Naive thymus-derived CD4-positive, alpha-beta T cell (primary cell): ENCODE measurements around the gene SIL1. TPM values are rescaled to one million over a fixed set of nuclear protein-coding genes. Genes with fewer than 3 reads are reported as not detected.
"Not testable (repeated sequence)": the region's sequence is repeated elsewhere in the genome, so short reads cannot be mapped to it uniquely, and the experiment has no call there.

Source experiments
- ATAC-seq: fragments of 150-1000 bp; cut with Tn5 transposase; 2 replicates; pipeline ENCODE4 v1.10.0; 2021; ENCODE audit warnings: mild to moderate bottlenecking, moderate library complexity
- CTCF ChIA-PET: fragments of 350-600 bp; sonication (Branson Sonifier 250); formaldehyde crosslinking; loops from one replicate; lab custom pipeline; 2021; ENCODE audit warnings: antibody characterized with exemption; lab: Charles Lee
- POLR2A ChIA-PET: fragments of 350-600 bp; sonication (Branson Sonifier 250); formaldehyde crosslinking; loops from one replicate; lab custom pipeline; 2021; ENCODE audit warnings: antibody characterized with exemption, inconsistent platforms; lab: Charles Lee
- DNase-seq, 9 donors: peaks; one replicate each; pipeline versions ENCODE4 v3.0.0 to v3.0.0-alpha.2; 2020 to 2022; ENCODE audit warnings: mixed read lengths in 1 of 9
- H3K27ac ChIP-seq: one replicate; pipeline ENCODE4 v1.7.0; 2013; ENCODE audit warnings: mild to moderate bottlenecking, low read depth, low read length, moderate library complexity
- H3K27me3 ChIP-seq, 2 donors: one replicate each; pipeline ENCODE4 v1.7.0; 2013; ENCODE audit warnings: low read length in 2 of 2, mild to moderate bottlenecking in 2 of 2, moderate library complexity in 2 of 2; ENCODE audit not compliant: control insufficient read depth in 2 of 2, insufficient read depth in 2 of 2
- H3K36me3 ChIP-seq, 3 experiments: 1 replicate in 2 of 3; 2 replicates in 1 of 3; pipeline ENCODE4 v1.7.0; 2013; ENCODE audit warnings: low read length in 3 of 3, mild to moderate bottlenecking in 3 of 3, moderate library complexity in 1 of 3; ENCODE audit not compliant: insufficient read depth in 3 of 3, control insufficient read depth in 2 of 3
- H3K4me1 ChIP-seq, 2 donors: one replicate each; pipeline ENCODE4 v1.7.0; 2013; ENCODE audit warnings: low read length in 2 of 2, mild to moderate bottlenecking in 2 of 2, moderate library complexity in 1 of 2; ENCODE audit not compliant: control insufficient read depth in 2 of 2, insufficient read depth in 2 of 2
- H3K4me3 ChIP-seq: 2 replicates; pipeline ENCODE4 v1.7.0; 2013; ENCODE audit warnings: mild to moderate bottlenecking, low read length
- H3K9me3 ChIP-seq, 3 experiments: 1 replicate in 2 of 3; 2 replicates in 1 of 3; pipeline ENCODE4 v1.7.0; 2013; ENCODE audit warnings: low read length in 3 of 3; ENCODE audit not compliant: control insufficient read depth in 2 of 3
- H3K27ac Mint-ChIP-seq, 9 donors: one replicate each; pipeline ENCODE4 v1.8.0; 2020 to 2022; ENCODE audit warnings: mixed read lengths in 9 of 9, mild to moderate bottlenecking in 8 of 9, moderate library complexity in 5 of 9, inconsistent platforms in 2 of 9
- H3K27me3 Mint-ChIP-seq, 5 donors: one replicate each; pipeline ENCODE4 v1.8.0; 2021 to 2022; ENCODE audit warnings: mixed read lengths in 5 of 5, mild to moderate bottlenecking in 1 of 5
- H3K36me3 Mint-ChIP-seq, 5 donors: one replicate each; pipeline ENCODE4 v1.8.0; 2020 to 2022; ENCODE audit warnings: mixed read lengths in 5 of 5, mild to moderate bottlenecking in 3 of 5, inconsistent platforms in 1 of 5
- H3K4me1 Mint-ChIP-seq, 7 donors: one replicate each; pipeline ENCODE4 v1.8.0; 2020 to 2022; ENCODE audit warnings: mixed read lengths in 7 of 7, mild to moderate bottlenecking in 3 of 7, inconsistent platforms in 1 of 7
- H3K4me3 Mint-ChIP-seq, 10 donors: one replicate each; pipeline ENCODE4 v1.8.0; 2020 to 2022; ENCODE audit warnings: mild to moderate bottlenecking in 10 of 10, mixed read lengths in 10 of 10, moderate library complexity in 6 of 10, inconsistent platforms in 2 of 10
- H3K9me3 Mint-ChIP-seq, 11 donors: one replicate each; pipeline ENCODE4 v1.8.0; 2020 to 2022; ENCODE audit warnings: mixed read lengths in 11 of 11, mild to moderate bottlenecking in 4 of 11, inconsistent platforms in 1 of 11, moderate library complexity in 1 of 11
- intact Hi-C, 2 donors: fragments of 100-400 bp; cut with micrococcal nuclease; formaldehyde crosslinking; loops; one replicate each; pipeline ENCODE4 v1.15.1; 2023
- polyA plus RNA-seq, 2 donors: library from polyadenylated mRNA; unstranded; fragments of 300-500 nt; fragmentation: Illumina TruSeq; gene quantifications; one replicate each; pipeline ENCODE4 v1.2.3, GENCODE V29; 2021
- total RNA-seq, 6 experiments: library from RNA in 5 of 6; stranded (reverse) in 5 of 6; gene quantifications; 1 replicate in 5 of 6; 2 replicates in 1 of 6; pipeline ENCODE4 v1.2.3 and lab custom pipeline; 2021 to 2026

SIL1 gene
- total and polyA plus RNA-seq, 7 experiments from 2014 or later = 10.6 to 27.1 (median 17.9) TPM

DNA sequence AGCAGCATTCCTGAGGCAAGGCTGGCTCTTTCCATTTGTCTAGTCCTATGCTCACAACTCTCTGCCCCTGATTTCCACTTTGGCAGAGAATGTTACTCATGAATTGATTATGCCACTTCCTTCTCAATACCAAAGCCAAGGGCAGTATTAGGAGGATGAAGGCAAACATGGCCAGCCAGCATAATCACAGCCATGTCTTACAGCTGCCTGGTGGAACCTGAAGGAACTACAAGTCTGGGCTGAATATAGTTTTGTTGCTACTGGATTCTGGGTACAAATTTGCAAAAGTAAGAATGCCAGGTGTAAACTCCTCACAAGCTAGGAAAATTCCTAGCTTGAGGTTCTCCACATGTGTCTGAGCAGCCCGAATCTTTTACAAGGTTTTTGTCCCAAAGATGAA lies 4.2 kb downstream of the SIL1 start:
- no peak overlapping the region for H3K4me3 Mint-ChIP-seq
- peak overlapping the region in 1 of 9 donors; percentile 37 for H3K27ac Mint-ChIP-seq
- intact Hi-C loops = loop anchor here in 1 of 2 donors (10.0 kb wide), 3 partner anchors 321 to 1439 kb away; partner anchors contain the start of gene HNRNPA0
- H3K9me3 Mint-ChIP-seq = no peaks in the 10 kb centered on the region
- ChIA-PET POLR2A (no interaction called here), CTCF (no interaction called here)
- no peak for DNase-seq
- H3K27me3 Mint-ChIP-seq = no peaks in the 10 kb centered on the region
- H3K27me3 ChIP-seq = no peaks in the 10 kb centered on the region
- H3K4me3 ChIP-seq = no peak overlapping the region
- no peak for ATAC-seq
- H3K9me3 ChIP-seq = no peaks in the 10 kb centered on the region
- peaks cover 4 to 26% (median 15%) of the 10 kb centered on the region in 5 donors for H3K36me3 Mint-ChIP-seq
- H3K36me3 ChIP-seq = no peaks in the 10 kb centered on the region
- H3K27ac ChIP-seq = peak overlapping the region; percentile 17
- peaks cover 8% of the 10 kb centered on the region in 2 donors for H3K4me1 ChIP-seq
- H3K4me1 Mint-ChIP-seq = peaks cover 24 to 39% (median 32%) of the 10 kb centered on the region in 7 donors

DNA sequence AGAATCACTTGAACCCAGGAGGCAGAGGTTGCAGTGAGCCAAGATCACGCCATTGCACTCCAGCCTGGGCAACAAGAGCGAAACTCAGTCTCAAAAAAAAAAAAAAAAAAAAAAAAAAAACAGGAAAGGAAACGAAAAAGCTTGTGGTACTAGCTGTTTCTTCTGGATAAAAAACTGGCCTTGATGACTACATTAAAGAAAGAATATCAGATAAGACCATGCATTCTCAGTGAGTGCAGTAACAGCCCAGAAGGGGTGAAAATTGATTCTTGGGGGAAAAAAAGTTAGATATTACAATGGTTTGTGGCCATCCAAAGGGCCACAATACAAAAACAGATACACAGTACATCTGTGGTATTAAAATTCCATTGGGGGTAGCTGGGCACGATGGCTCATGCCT lies 5.3 kb downstream of the SIL1 start:
- intact Hi-C loops = loop anchor here in 1 of 2 donors (10.0 kb wide), 3 partner anchors 322 to 1438 kb away; partner anchors contain the start of gene HNRNPA0
- POLR2A ChIA-PET = interaction anchor here (0.6 kb wide), 1 partner anchor 52 kb away, joined by 3 read pairs; no protein-coding TSS in a partner anchor
- CTCF ChIA-PET = not testable (repeated sequence)

DNA sequence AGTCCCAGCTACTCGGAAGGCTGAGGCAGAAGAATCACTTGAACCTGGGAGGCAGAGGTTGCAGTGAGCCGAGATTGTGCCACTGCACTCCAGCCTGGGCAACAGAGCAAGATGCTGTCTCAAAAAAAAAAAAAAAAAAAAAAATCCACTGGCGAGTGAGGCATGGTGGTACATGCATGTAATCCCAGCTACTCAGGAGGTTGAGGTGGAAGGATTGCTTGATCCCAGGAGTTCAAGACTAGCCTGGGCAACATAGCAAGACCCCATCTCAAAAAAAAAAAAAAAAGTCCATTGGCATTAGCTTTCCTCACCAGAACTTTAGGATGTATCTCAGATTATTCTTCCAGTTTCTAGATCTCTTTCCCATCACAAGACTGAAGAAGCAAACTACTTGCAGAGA lies 6.2 kb downstream of the SIL1 start:
- H3K27me3 Mint-ChIP-seq, ATAC-seq, H3K4me1 ChIP-seq, H3K27me3 ChIP-seq, DNase-seq, H3K9me3 Mint-ChIP-seq, H3K27ac Mint-ChIP-seq, H3K4me3 Mint-ChIP-seq, H3K36me3 ChIP-seq, H3K4me3 ChIP-seq, POLR2A ChIA-PET, H3K9me3 ChIP-seq, H3K27ac ChIP-seq: not testable (repeated sequence)
- intact Hi-C loops = loop anchor here in 1 of 2 donors (10.0 kb wide), 3 partner anchors 323 to 1437 kb away; partner anchors contain the start of gene HNRNPA0
- CTCF ChIA-PET = interaction anchor here (0.7 kb wide), 2 partner anchors 67 to 1427 kb away, joined by 4 to 6 read pairs; no protein-coding TSS in a partner anchor
- peaks cover 14 to 32% (median 19%) of the 10 kb centered on the region in 7 donors for H3K4me1 Mint-ChIP-seq
- H3K36me3 Mint-ChIP-seq = peaks cover 6 to 30% (median 26%) of the 10 kb centered on the region in 5 donors

More for the DNA sequence above, 5.3 kb downstream of the SIL1 start:
- not testable (repeated sequence) for DNase-seq, H3K9me3 ChIP-seq, H3K27me3 Mint-ChIP-seq, H3K4me3 ChIP-seq, H3K4me3 Mint-ChIP-seq, H3K9me3 Mint-ChIP-seq, H3K27ac ChIP-seq, H3K27me3 ChIP-seq, H3K4me1 ChIP-seq, H3K27ac Mint-ChIP-seq, ATAC-seq, H3K36me3 ChIP-seq
- Mint-ChIP-seq H3K36me3 (peaks cover 4 to 26% (median 22%) of the 10 kb centered on the region in 5 donors), H3K4me1 (peaks cover 21 to 40% (median 29%) of the 10 kb centered on the region in 7 donors)

DNA sequence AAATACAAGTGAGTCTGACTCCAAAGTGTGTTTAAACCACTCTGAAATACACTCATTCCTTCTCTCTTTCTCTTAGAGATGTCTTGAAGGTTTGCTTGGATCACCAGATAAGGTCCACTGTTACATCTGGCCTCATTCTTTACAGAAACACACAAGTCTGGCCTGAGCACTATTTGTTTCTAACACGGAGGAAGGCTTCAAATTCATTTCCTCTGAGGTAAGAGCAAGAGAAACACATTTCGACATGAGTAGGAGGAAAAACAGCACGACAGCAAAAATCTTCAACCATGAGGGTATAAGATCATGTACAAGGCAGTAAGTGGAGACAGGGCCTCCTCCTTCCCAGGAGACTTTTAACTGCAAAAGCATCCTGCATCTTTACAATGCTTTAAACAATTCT lies 8.0 kb downstream of the SIL1 start:
- no peaks in the 10 kb centered on the region for H3K9me3 Mint-ChIP-seq
- H3K36me3 Mint-ChIP-seq = peaks cover 8 to 41% (median 26%) of the 10 kb centered on the region in 5 donors
- H3K27ac ChIP-seq = no peak overlapping the region
- H3K27me3 ChIP-seq = no peaks in the 10 kb centered on the region
- H3K4me1 Mint-ChIP-seq = peaks cover 9 to 23% (median 14%) of the 10 kb centered on the region in 7 donors
- intact Hi-C loops = loop anchor here in 1 of 2 donors (10.0 kb wide), 3 partner anchors 325 to 1435 kb away; partner anchors contain the start of gene HNRNPA0
- H3K4me3 ChIP-seq = no peak overlapping the region
- ChIA-PET POLR2A (no interaction called here), CTCF (no interaction called here)
- ATAC-seq = no peak
- H3K9me3 ChIP-seq = no peaks in the 10 kb centered on the region
- DNase-seq = no peak
- no peak overlapping the region for H3K4me3 Mint-ChIP-seq
- no peak overlapping the region for H3K27ac Mint-ChIP-seq
- no peaks in the 10 kb centered on the region for H3K4me1 ChIP-seq
- no peaks in the 10 kb centered on the region for H3K36me3 ChIP-seq
- H3K27me3 Mint-ChIP-seq = no peaks in the 10 kb centered on the region

DNA sequence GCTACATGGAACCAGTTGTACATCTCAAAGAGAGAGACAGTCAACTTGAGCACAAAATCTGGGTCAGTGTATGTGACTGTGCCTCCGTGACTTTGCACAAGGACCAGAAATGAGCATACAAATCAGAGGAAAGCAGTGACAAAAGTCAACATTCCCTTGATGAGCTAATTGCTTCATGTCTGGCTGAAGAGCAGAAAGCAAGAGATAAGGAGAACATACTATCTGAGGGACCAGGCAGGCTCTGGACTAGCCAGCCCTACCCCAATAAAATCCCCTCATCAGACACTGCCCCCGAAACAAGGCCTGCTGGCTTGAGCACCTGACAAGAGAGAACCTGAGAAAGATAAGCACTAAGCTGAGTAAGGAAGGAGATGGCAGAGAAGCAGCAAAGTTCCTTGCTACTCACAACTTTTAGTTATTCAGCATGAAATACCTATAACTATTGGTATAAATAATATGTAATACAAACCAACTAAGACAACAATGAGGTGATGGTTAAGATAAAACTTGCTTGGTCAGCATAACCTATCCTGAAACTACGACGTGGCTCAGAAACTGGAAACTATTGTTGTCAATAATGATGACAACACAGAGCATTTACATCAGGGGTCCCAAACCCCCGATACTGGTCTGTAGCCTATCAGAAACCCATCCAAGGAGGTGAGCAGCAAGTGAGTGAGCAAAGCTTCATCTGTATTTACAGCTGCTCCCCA lies 9.5 kb downstream of the SIL1 start:
- intact Hi-C loops = no loop called here
- H3K9me3 Mint-ChIP-seq = no peaks in the 10 kb centered on the region
- CTCF ChIA-PET = no interaction called here

DNA sequence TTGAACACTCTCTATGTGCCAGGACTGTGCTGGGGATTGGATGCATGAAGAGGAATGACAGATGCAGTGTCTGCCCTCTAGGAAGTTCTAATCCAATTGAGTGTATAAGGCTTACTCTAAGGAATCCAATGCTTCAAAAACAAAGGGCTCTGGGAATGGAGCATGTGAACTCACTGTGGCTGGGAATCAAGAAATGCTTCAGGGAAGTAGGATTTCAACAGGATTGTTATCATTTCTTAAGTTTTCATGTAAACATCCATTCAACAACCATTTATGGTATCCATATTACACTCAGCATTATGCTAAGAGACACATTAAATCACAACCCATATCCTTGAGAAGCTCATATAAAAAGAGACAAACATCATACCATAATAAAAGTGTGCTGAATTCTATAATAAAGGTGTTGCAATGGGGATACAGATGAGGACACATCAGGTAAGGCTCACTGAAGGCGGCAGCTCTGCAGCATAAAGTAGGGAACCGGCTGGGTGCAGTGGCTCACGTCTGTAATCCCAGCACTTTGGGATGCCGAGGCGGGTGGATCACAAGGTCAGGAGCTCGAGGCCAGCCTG lies 11.3 kb downstream of the SIL1 start:
- Mint-ChIP-seq H3K36me3 (peaks cover 4 to 34% (median 17%) of the 10 kb centered on the region in 5 donors), H3K27ac (no peak overlapping the region), H3K9me3 (no peaks in the 10 kb centered on the region), H3K27me3 (no peaks in the 10 kb centered on the region), H3K4me3 (no peak overlapping the region), H3K4me1 (peaks cover 4 to 19% (median 11%) of the 10 kb centered on the region in 7 donors)
- ATAC-seq (no peak), DNase-seq (no peak)
- Histone ChIP-seq H3K27ac (no peak overlapping the region), H3K4me3 (no peak overlapping the region), H3K4me1 (no peaks in the 10 kb centered on the region), H3K9me3 (no peaks in the 10 kb centered on the region), H3K36me3 (no peaks in the 10 kb centered on the region), H3K27me3 (no peaks in the 10 kb centered on the region)
- POLR2A ChIA-PET = no interaction called here
- intact Hi-C loops = no loop called here
- CTCF ChIA-PET = no interaction called here

More for the DNA sequence above, 9.5 kb downstream of the SIL1 start:
- DNase-seq (no peak), ATAC-seq (no peak)
- Histone ChIP-seq H3K36me3 (no peaks in the 10 kb centered on the region), H3K4me3 (no peak overlapping the region), H3K27ac (no peak overlapping the region), H3K9me3 (no peaks in the 10 kb centered on the region), H3K27me3 (no peaks in the 10 kb centered on the region), H3K4me1 (no peaks in the 10 kb centered on the region)
- Mint-ChIP-seq H3K27me3 (no peaks in the 10 kb centered on the region), H3K4me3 (no peak overlapping the region), H3K27ac (no peak overlapping the region), H3K4me1 (peaks cover 6 to 22% (median 11%) of the 10 kb centered on the region in 7 donors), H3K36me3 (peaks cover 8 to 38% (median 22%) of the 10 kb centered on the region in 5 donors)
- POLR2A ChIA-PET = no interaction called here
